SK-N-SH (cell line): Measurements from ENCODE around the gene AP3D1. TPM values are rescaled to one million over a fixed set of nuclear protein-coding genes. Genes with fewer than 3 reads are reported as not detected.

Experiments
- CTCF ChIA-PET: fragments of 300-600, 350-600 bp; formaldehyde crosslinking; extraction: SDS; loops from one replicate; lab custom pipeline; 2021; lab: Yijun Ruan, JAX
- POLR2A ChIA-PET: fragments of 350-600 bp; sonication (Branson Sonifier 250); formaldehyde crosslinking; extraction: SDS; loops from one replicate; lab custom pipeline; 2020; ENCODE audit warnings: antibody characterized with exemption, inconsistent platforms; lab: Yijun Ruan, JAX
- DNase-seq: peaks from one replicate; pipeline ENCODE4 v3.0.0; 2012
- H2AFZ ChIP-seq: fragments of 200-600 bp; sonication (generic); 2 replicates; pipeline ENCODE4 v1.8.1; 2016; ENCODE audit warnings: antibody characterized with exemption, mild to moderate bottlenecking, low read depth
- H3F3A ChIP-seq: fragments of 200-600 bp; sonication (generic); replicated peaks from 2 replicates; pipeline ENCODE3; 2016; ENCODE audit warnings: antibody characterized with exemption, mild to moderate bottlenecking; ENCODE audit not compliant: insufficient read depth
- H3K27ac ChIP-seq, 2 experiments: fragments of 200-500 bp in 1 of 2; fragments of 200-600 bp in 1 of 2; sonication (Bioruptor generic) in 1 of 2; sonication (generic), shearing (Covaris generic) in 1 of 2; 2 replicates each; pipeline versions ENCODE4 v1.5.1 to v1.6.1; 2014 to 2016; ENCODE audit warnings: low read depth in 2 of 2, inconsistent platforms in 1 of 2, low read length in 1 of 2, mild to moderate bottlenecking in 1 of 2, mixed read lengths in 1 of 2
- H3K27me3 ChIP-seq: fragments of 200-600 bp; sonication (generic), shearing (Covaris generic); 2 replicates; pipeline ENCODE4 v1.6.1; 2016; ENCODE audit warnings: mixed run types; ENCODE audit not compliant: insufficient read depth
- H3K36me3 ChIP-seq, 2 experiments: fragments of 200-500 bp in 1 of 2; fragments of 200-600 bp in 1 of 2; sonication (Bioruptor generic) in 1 of 2; sonication (generic) in 1 of 2; replicated peaks in 1 of 2; 2 replicates each; pipeline versions ENCODE3 to v1.5.1; 2014 to 2016; ENCODE audit warnings: low read length in 1 of 2, mild to moderate bottlenecking in 1 of 2; ENCODE audit not compliant: insufficient read depth in 2 of 2, control insufficient read depth in 1 of 2
- H3K4me1 ChIP-seq, 2 experiments: fragments of 200-500 bp in 1 of 2; fragments of 200-600 bp in 1 of 2; sonication (Bioruptor generic) in 1 of 2; sonication (generic), shearing (Covaris generic) in 1 of 2; 2 replicates each; pipeline versions ENCODE4 v1.5.1 to v1.6.1; 2014 to 2016; ENCODE audit warnings: low read depth in 1 of 2, low read length in 1 of 2, mixed run types in 1 of 2; ENCODE audit not compliant: insufficient read depth in 2 of 2, control insufficient read depth in 1 of 2
- H3K4me2 ChIP-seq: fragments of 200-600 bp; sonication (generic), shearing (Covaris generic); 2 replicates; pipeline ENCODE4 v1.6.1; 2017; ENCODE audit warnings: mixed run types
- H3K4me3 ChIP-seq, 2 experiments: fragments of 200-500 bp in 1 of 2; fragments of 200-600 bp in 1 of 2; sonication (Bioruptor generic) in 1 of 2; sonication (generic), shearing (Covaris generic) in 1 of 2; 2 replicates each; pipeline versions ENCODE4 v1.5.1 to v1.8.1; 2014 to 2016; ENCODE audit warnings: low read depth in 2 of 2, inconsistent platforms in 1 of 2, low read length in 1 of 2, mild to moderate bottlenecking in 1 of 2, mixed read lengths in 1 of 2, moderate library complexity in 1 of 2
- H3K79me2 ChIP-seq: fragments of 200-600 bp; sonication (generic); 2 replicates; pipeline ENCODE4 v1.8.1; 2017; ENCODE audit warnings: mild to moderate bottlenecking; ENCODE audit not compliant: insufficient read depth
- H3K9ac ChIP-seq: fragments of 200-600 bp; sonication (generic); 2 replicates; pipeline ENCODE4 v1.6.1; 2017; ENCODE audit warnings: mixed run types
- H3K9me2 ChIP-seq: fragments of 200-600 bp; sonication (generic); 2 replicates; pipeline ENCODE4 v1.6.1; 2017; ENCODE audit warnings: mixed run types
- H3K9me3 ChIP-seq: fragments of 200-600 bp; sonication (generic); 2 replicates; pipeline ENCODE4 v1.6.1; 2017; ENCODE audit warnings: mixed run types, mild to moderate bottlenecking, moderate library complexity
- H4K20me1 ChIP-seq: fragments of 200-600 bp; sonication (generic); 2 replicates; pipeline ENCODE4 v1.6.1; 2017; ENCODE audit warnings: mild to moderate bottlenecking, mixed run types; ENCODE audit not compliant: insufficient read depth
- CHD2 ChIP-seq: fragments of 150-350 bp; IDR thresholded peaks from 2 replicates; pipeline ENCODE4 v1.6.1; 2018; ENCODE audit warnings: low read length; ENCODE audit not compliant: partially characterized antibody
- CTCF ChIP-seq: fragments of 200-600 bp; sonication (generic); IDR thresholded peaks from 2 replicates; pipeline ENCODE4 v1.6.1; 2017; ENCODE audit warnings: antibody characterized with exemption, mild to moderate bottlenecking, moderate library complexity
- ELF1 ChIP-seq: IDR thresholded peaks from 2 replicates; pipeline ENCODE4 v1.4.0; 2012
- EP300 ChIP-seq, 2 experiments: IDR thresholded peaks; 2 replicates each; pipeline versions ENCODE4 v1.4.0 to v1.6.1; 2012; ENCODE audit warnings: borderline replicate concordance in 1 of 2, low read depth in 1 of 2, low read length in 1 of 2
- FOSL2 ChIP-seq: IDR thresholded peaks from 2 replicates; pipeline ENCODE4 v1.4.0; 2012; ENCODE audit warnings: low read depth, mild to moderate bottlenecking, moderate library complexity, borderline replicate concordance
- FOXJ3 ChIP-seq: sonication (generic); formaldehyde crosslinking; IDR thresholded peaks from 2 replicates; pipeline ENCODE4 v1.5.1; 2020; ENCODE audit warnings: mild to moderate bottlenecking, missing genetic modification reagents
- FOXM1 ChIP-seq: IDR thresholded peaks from 2 replicates; pipeline ENCODE4 v1.4.0; 2012; ENCODE audit warnings: low read depth, mild to moderate bottlenecking
- GATA2 ChIP-seq: sonication (generic); formaldehyde crosslinking; IDR thresholded peaks from 2 replicates; pipeline ENCODE4 v1.5.0; 2020; ENCODE audit warnings: mild to moderate bottlenecking, missing genetic modification reagents
- JUND ChIP-seq: IDR thresholded peaks from 2 replicates; pipeline ENCODE4 v1.4.0; 2012
- MAX ChIP-seq: IDR thresholded peaks from 2 replicates; pipeline ENCODE4 v1.4.0; 2012; ENCODE audit warnings: low read depth
- MEF2A ChIP-seq: IDR thresholded peaks from 2 replicates; pipeline ENCODE4 v1.4.0; 2012; ENCODE audit warnings: low read depth, borderline replicate concordance
- MXI1 ChIP-seq: IDR thresholded peaks from 2 replicates; pipeline ENCODE4 v1.6.1; 2012; ENCODE audit warnings: mild to moderate bottlenecking, low read depth, low read length, improper control_type of control experiment
- RAD21 ChIP-seq: IDR thresholded peaks from 2 replicates; pipeline ENCODE4 v1.6.1; 2012; ENCODE audit warnings: mild to moderate bottlenecking, low read length
- RCOR1 ChIP-seq: fragments of 150-350 bp; IDR thresholded peaks from 2 replicates; pipeline ENCODE4 v1.6.1; 2017; ENCODE audit warnings: antibody characterized with exemption, low read length
- RFX5 ChIP-seq: IDR thresholded peaks from 2 replicates; pipeline ENCODE4 v1.6.1; 2012; ENCODE audit warnings: mild to moderate bottlenecking, improper control_type of control experiment, low read length
- SIN3A ChIP-seq: IDR thresholded peaks from 2 replicates; pipeline ENCODE4 v1.6.1; 2012; ENCODE audit warnings: low read depth, mild to moderate bottlenecking, low read length, moderate library complexity, borderline replicate concordance
- SMC3 ChIP-seq: IDR thresholded peaks from 2 replicates; pipeline ENCODE4 v1.6.1; 2012; ENCODE audit warnings: low read depth, low read length, improper control_type of control experiment
- TAF1 ChIP-seq: IDR thresholded peaks from 2 replicates; pipeline ENCODE4 v1.6.1; 2012; ENCODE audit warnings: low read depth, mild to moderate bottlenecking, low read length, moderate library complexity, borderline replicate concordance
- TCF12 ChIP-seq: IDR thresholded peaks from 2 replicates; pipeline ENCODE4 v1.4.0; 2012
- TEAD4 ChIP-seq: IDR thresholded peaks from 2 replicates; pipeline ENCODE4 v1.4.0; 2012; ENCODE audit warnings: mild to moderate bottlenecking, borderline replicate concordance; ENCODE audit not compliant: insufficient read depth
- WGBS: methylation state at CpG from one replicate; pipeline ENCODE4 v1.1.6; 2017; ENCODE audit warnings: low lambda C conversion rate; 5-methylcytosine and 5-hydroxymethylcytosine counted together
- polyA plus RNA-seq, 3 experiments: library from polyadenylated mRNA; depleted of rRNA; stranded (reverse); fragments of >200 nt; gene quantifications; 2 replicates each; pipeline ENCODE4 v1.2.3, GENCODE V29; 2012
- TF ChIP-seq, protein P1 (sequence below): IDR thresholded peaks from 2 replicates; pipeline ENCODE4; 2012
- TF ChIP-seq, protein P2 (sequence below): IDR thresholded peaks from 2 replicates; pipeline ENCODE4 v1.6.1; 2012; ENCODE audit warnings: mild to moderate bottlenecking, low read depth, low read length, moderate library complexity

Gene AP3D1
- polyA plus RNA-seq, 1 of the 3 experiments (the other 2 are of a cell fraction): 127 TPM

GRCh38 chr19:2070986-2071673 is 80.2 kb downstream of the AP3D1 start:
- no peak for TF ChIP-seq GATA2
- TF ChIP-seq CTCF: no peak
- no peak for TF ChIP-seq TEAD4
- TF ChIP-seq FOSL2: no peak
- TF ChIP-seq RAD21: no peak
- TF ChIP-seq MXI1: no peak
- no peak for TF ChIP-seq EP300 (IDR thresholded peaks at IDR 0.05; ENCODE audit: borderline replicate concordance in 1 of 2, low read depth in 1 of 2, low read length in 1 of 2)
- no peak for TF ChIP-seq FOXJ3
- no peak for TF ChIP-seq MAX
- POLR2A ChIA-PET: no interaction called here
- no peak overlapping the region for H3K4me2 ChIP-seq
- H3K9me3 ChIP-seq: no peaks in the 10 kb centered on the region
- H3K79me2 ChIP-seq: no peaks in the 10 kb centered on the region
- H3K9me2 ChIP-seq: no peaks in the 10 kb centered on the region
- H3K36me3 ChIP-seq: peaks cover 11 to 12% of the 10 kb centered on the region in 2 experiments
- CTCF ChIA-PET: interaction anchor here (3.0 to 4.4 kb wide), 2 partner anchors 51 to 52 kb away, joined by 12 to 43 read pairs; no protein-coding TSS in a partner anchor
- H3K4me1 ChIP-seq: no peaks in the 10 kb centered on the region
- no peak overlapping the region for H3K4me3 ChIP-seq
- H3K27me3 ChIP-seq: no peaks in the 10 kb centered on the region
- H3K9ac ChIP-seq: no peak overlapping the region
- H4K20me1 ChIP-seq: no peaks in the 10 kb centered on the region
- H3F3A ChIP-seq: peaks cover 8% of the 10 kb centered on the region
- 86% methylated on average over 19 of the region's 19 CpGs for WGBS
- no peak overlapping the region for H2AFZ ChIP-seq
- H3K27ac ChIP-seq: no peak overlapping the region
- DNase-seq: no peak

- Histone ChIP-seq H3K4me2 (no peak overlapping the region), H3K79me2 (no peaks in the 10 kb centered on the region), H3K9me2 (no peaks in the 10 kb centered on the region), H3K36me3 (peaks cover 8 to 12% of the 10 kb centered on the region in 2 experiments), H3F3A (peaks cover 8% of the 10 kb centered on the region), H3K27me3 (no peaks in the 10 kb centered on the region), H3K9me3 (no peaks in the 10 kb centered on the region), H3K4me1 (no peaks in the 10 kb centered on the region), H4K20me1 (no peaks in the 10 kb centered on the region), H3K27ac (no peak overlapping the region), H2AFZ (no peak overlapping the region), H3K4me3 (no peak overlapping the region), H3K9ac (no peak overlapping the region)
- WGBS: 95% methylated on average over 10 of the region's 10 CpGs
- ChIA-PET CTCF (interaction anchor here (0.5 to 4.4 kb wide), 37 partner anchors 8 to 528 kb away, joined by 3 to 43 read pairs (median 5); no protein-coding TSS in a partner anchor), POLR2A (interaction anchor here (0.7 to 1.0 kb wide), 2 partner anchors 19 to 125 kb away, joined by 3 to 4 read pairs; no protein-coding TSS in a partner anchor)
- no peak for DNase-seq
- no peak for TF ChIP-seq RCOR1
- no peak for TF ChIP-seq CHD2
- no peak for TF ChIP-seq JUND
- TF ChIP-seq, protein P1, sequence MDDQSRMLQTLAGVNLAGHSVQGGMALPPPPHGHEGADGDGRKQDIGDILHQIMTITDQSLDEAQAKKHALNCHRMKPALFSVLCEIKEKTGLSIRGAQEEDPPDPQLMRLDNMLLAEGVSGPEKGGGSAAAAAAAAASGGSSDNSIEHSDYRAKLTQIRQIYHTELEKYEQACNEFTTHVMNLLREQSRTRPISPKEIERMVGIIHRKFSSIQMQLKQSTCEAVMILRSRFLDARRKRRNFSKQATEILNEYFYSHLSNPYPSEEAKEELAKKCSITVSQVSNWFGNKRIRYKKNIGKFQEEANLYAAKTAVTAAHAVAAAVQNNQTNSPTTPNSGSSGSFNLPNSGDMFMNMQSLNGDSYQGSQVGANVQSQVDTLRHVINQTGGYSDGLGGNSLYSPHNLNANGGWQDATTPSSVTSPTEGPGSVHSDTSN: no peak
- TF ChIP-seq SIN3A: no peak
- no peak for TF ChIP-seq ELF1
- no peak for TF ChIP-seq RFX5
- TF ChIP-seq, protein P2, sequence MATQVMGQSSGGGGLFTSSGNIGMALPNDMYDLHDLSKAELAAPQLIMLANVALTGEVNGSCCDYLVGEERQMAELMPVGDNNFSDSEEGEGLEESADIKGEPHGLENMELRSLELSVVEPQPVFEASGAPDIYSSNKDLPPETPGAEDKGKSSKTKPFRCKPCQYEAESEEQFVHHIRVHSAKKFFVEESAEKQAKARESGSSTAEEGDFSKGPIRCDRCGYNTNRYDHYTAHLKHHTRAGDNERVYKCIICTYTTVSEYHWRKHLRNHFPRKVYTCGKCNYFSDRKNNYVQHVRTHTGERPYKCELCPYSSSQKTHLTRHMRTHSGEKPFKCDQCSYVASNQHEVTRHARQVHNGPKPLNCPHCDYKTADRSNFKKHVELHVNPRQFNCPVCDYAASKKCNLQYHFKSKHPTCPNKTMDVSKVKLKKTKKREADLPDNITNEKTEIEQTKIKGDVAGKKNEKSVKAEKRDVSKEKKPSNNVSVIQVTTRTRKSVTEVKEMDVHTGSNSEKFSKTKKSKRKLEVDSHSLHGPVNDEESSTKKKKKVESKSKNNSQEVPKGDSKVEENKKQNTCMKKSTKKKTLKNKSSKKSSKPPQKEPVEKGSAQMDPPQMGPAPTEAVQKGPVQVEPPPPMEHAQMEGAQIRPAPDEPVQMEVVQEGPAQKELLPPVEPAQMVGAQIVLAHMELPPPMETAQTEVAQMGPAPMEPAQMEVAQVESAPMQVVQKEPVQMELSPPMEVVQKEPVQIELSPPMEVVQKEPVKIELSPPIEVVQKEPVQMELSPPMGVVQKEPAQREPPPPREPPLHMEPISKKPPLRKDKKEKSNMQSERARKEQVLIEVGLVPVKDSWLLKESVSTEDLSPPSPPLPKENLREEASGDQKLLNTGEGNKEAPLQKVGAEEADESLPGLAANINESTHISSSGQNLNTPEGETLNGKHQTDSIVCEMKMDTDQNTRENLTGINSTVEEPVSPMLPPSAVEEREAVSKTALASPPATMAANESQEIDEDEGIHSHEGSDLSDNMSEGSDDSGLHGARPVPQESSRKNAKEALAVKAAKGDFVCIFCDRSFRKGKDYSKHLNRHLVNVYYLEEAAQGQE: no peak
- TF ChIP-seq FOXM1: no peak
- no peak for TF ChIP-seq TEAD4
- TF ChIP-seq SMC3: no peak
- TF ChIP-seq RAD21: no peak
- no peak for TF ChIP-seq FOSL2
- TF ChIP-seq TCF12: no peak
- TF ChIP-seq FOXJ3: no peak
- TF ChIP-seq TAF1: no peak
- no peak for TF ChIP-seq MEF2A
Measured at GRCh38 chr19:2070436-2070827, 80.9 kb downstream of the AP3D1 start.
